SU-DHL-6 (cell line): ENCODE measurements around the gene CMTM3.

ENCODE experiments used
- H2AFZ ChIP-seq: fragments of 200-600 bp; sonication (generic); 2 replicates; pipeline ENCODE4 v1.6.1; 2014; ENCODE audit warnings: low read depth, mild to moderate bottlenecking, moderate library complexity, mixed read lengths, antibody characterized with exemption, low read length; ENCODE audit not compliant: severe bottlenecking
- H3F3A ChIP-seq: fragments of 200-600 bp; shearing (Covaris generic); 2 replicates; pipeline ENCODE4 v1.6.0; 2016; ENCODE audit warnings: antibody characterized with exemption, mild to moderate bottlenecking; ENCODE audit not compliant: insufficient read depth
- H3K27ac ChIP-seq: fragments of 200-600 bp; sonication (generic); 2 replicates; pipeline ENCODE4 v1.5.1; 2016; ENCODE audit warnings: low read depth, mild to moderate bottlenecking, low read length, moderate library complexity, mixed read lengths
- H3K27me3 ChIP-seq: fragments of 200-600 bp; sonication (generic), shearing (Covaris generic); 2 replicates; pipeline ENCODE4 v1.6.0; 2014; ENCODE audit warnings: mild to moderate bottlenecking, low read length
- H3K36me3 ChIP-seq: fragments of 200-600 bp; sonication (generic); 2 replicates; pipeline ENCODE4 v1.6.1; 2014; ENCODE audit warnings: mild to moderate bottlenecking, low read length, mixed read lengths
- H3K4me2 ChIP-seq: fragments of 300-600, 200-600 bp; shearing (Covaris generic), sonication (generic); 2 replicates; pipeline ENCODE4 v1.6.0; 2014; ENCODE audit warnings: low read length, low read depth, mild to moderate bottlenecking; ENCODE audit not compliant: poor library complexity, severe bottlenecking
- H3K4me3 ChIP-seq: fragments of 200-600 bp; sonication (generic); 2 replicates; pipeline ENCODE4 v1.5.1; 2014; ENCODE audit warnings: antibody characterized with exemption, low read length, mild to moderate bottlenecking, mixed read lengths; ENCODE audit not compliant: insufficient read depth, poor library complexity, severe bottlenecking
- H3K79me2 ChIP-seq: fragments of 200-600 bp; sonication (generic); 2 replicates; pipeline ENCODE4 v1.6.1; 2014; ENCODE audit warnings: mild to moderate bottlenecking, low read length, moderate library complexity; ENCODE audit not compliant: insufficient read depth
- H3K9ac ChIP-seq: fragments of 200-600 bp; sonication (generic); 2 replicates; pipeline ENCODE4 v1.7.0; 2014; ENCODE audit warnings: mild to moderate bottlenecking, low read length
- H3K9me2 ChIP-seq: fragments of 200-600 bp; sonication (generic); replicated peaks from 2 replicates; pipeline ENCODE4 v1.6.1; 2014; ENCODE audit warnings: low read length; ENCODE audit not compliant: insufficient read depth
- H3K9me3 ChIP-seq: fragments of 200-600 bp; sonication (generic); 2 replicates; pipeline ENCODE4 v1.6.1; 2014; ENCODE audit warnings: low read length, mixed read lengths; ENCODE audit not compliant: insufficient read depth
- H4K20me1 ChIP-seq: fragments of 200-600 bp; sonication (generic); 2 replicates; pipeline ENCODE4 v1.6.1; 2014; ENCODE audit warnings: low read depth, mild to moderate bottlenecking, antibody characterized with exemption, low read length, moderate library complexity, mixed read lengths
- CTCF ChIP-seq: fragments of 200-600 bp; sonication (generic); IDR thresholded peaks from one replicate; pipeline ENCODE4 v1.5.1; 2017; ENCODE audit warnings: antibody characterized with exemption, mild to moderate bottlenecking, low read length, moderate library complexity; ENCODE audit not compliant: insufficient read depth, poor library complexity, severe bottlenecking
- EZH2phosphoT487 ChIP-seq: fragments of 200-600 bp; sonication (generic), shearing (Covaris generic); conservative IDR thresholded peaks from 2 replicates; pipeline ENCODE4 v1.6.1; 2018; ENCODE audit warnings: mild to moderate bottlenecking, antibody characterized with exemption, low read length, moderate library complexity, mixed read lengths

Gene CMTM3

GRCh38 chr16:66649636-66650205, 45.2 kb downstream of the CMTM3 start:
- Histone ChIP-seq H3K27ac (no peak overlapping the region), H3K4me3 (no peak overlapping the region), H3K9ac (no peak overlapping the region), H2AFZ (no peak overlapping the region), H4K20me1 (no peaks in the 10 kb centered on the region), H3K79me2 (no peaks in the 10 kb centered on the region), H3F3A (no peaks in the 10 kb centered on the region), H3K36me3 (no peaks in the 10 kb centered on the region), H3K9me3 (no peaks in the 10 kb centered on the region), H3K4me2 (no peak overlapping the region), H3K9me2 (no peaks in the 10 kb centered on the region), H3K27me3 (no peaks in the 10 kb centered on the region)
- TF ChIP-seq CTCF (no peak), EZH2phosphoT487 (no peak)

- Histone ChIP-seq H3K4me3 (no peak overlapping the region), H4K20me1 (no peaks in the 10 kb centered on the region), H3K4me2 (peak overlapping the region; percentile 25), H3F3A (no peaks in the 10 kb centered on the region), H3K9me3 (no peaks in the 10 kb centered on the region), H3K27me3 (no peaks in the 10 kb centered on the region), H3K27ac (no peak overlapping the region), H2AFZ (peak overlapping the region; percentile 60), H3K9ac (no peak overlapping the region), H3K9me2 (no peaks in the 10 kb centered on the region), H3K36me3 (no peaks in the 10 kb centered on the region), H3K79me2 (no peaks in the 10 kb centered on the region)
- peak; percentile 92 for TF ChIP-seq CTCF
- TF ChIP-seq EZH2phosphoT487 = no peak
Observed at GRCh38 chr16:66650707-66651473, 46.4 kb downstream of the CMTM3 start.

GRCh38 chr16:66651474-66651765, 46.9 kb downstream of the CMTM3 start:
- no peak overlapping the region for H3K9ac ChIP-seq
- TF ChIP-seq CTCF = no peak
- TF ChIP-seq EZH2phosphoT487 = no peak
- no peaks in the 10 kb centered on the region for H3K27me3 ChIP-seq
- no peaks in the 10 kb centered on the region for H3K79me2 ChIP-seq
- H3K36me3 ChIP-seq = no peaks in the 10 kb centered on the region
- H3K9me2 ChIP-seq = no peaks in the 10 kb centered on the region
- H3K4me3 ChIP-seq = no peak overlapping the region
- no peaks in the 10 kb centered on the region for H3F3A ChIP-seq
- peak overlapping the region; percentile 60 for H2AFZ ChIP-seq
- no peaks in the 10 kb centered on the region for H4K20me1 ChIP-seq
- no peak overlapping the region for H3K27ac ChIP-seq
- H3K9me3 ChIP-seq = no peaks in the 10 kb centered on the region
- H3K4me2 ChIP-seq = peak overlapping the region; percentile 25
